GM12864 (cell line): ENCODE data around the gene CDH4.

Source experiments
- DNase-seq: peaks from one replicate; pipeline ENCODE4 v3.0.0-alpha.2; 2011; ENCODE audit warnings: low read depth
- H3K4me3 ChIP-seq: 2 replicates; pipeline ENCODE4 v1.5.1; 2011; ENCODE audit warnings: mild to moderate bottlenecking, low read depth, low read length, control low read depth
- TF ChIP-seq, protein P1 (sequence below): IDR thresholded peaks from 2 replicates; pipeline ENCODE4 v1.5.1; 2011; ENCODE audit warnings: low read depth, mild to moderate bottlenecking, moderate library complexity, low read length, control low read depth, inconsistent platforms; ENCODE audit errors: missing control alignments

Gene CDH4

GRCh38 chr20:61322151-61322865 is 70.2 kb downstream of the CDH4 start:
- TF ChIP-seq, protein P1, sequence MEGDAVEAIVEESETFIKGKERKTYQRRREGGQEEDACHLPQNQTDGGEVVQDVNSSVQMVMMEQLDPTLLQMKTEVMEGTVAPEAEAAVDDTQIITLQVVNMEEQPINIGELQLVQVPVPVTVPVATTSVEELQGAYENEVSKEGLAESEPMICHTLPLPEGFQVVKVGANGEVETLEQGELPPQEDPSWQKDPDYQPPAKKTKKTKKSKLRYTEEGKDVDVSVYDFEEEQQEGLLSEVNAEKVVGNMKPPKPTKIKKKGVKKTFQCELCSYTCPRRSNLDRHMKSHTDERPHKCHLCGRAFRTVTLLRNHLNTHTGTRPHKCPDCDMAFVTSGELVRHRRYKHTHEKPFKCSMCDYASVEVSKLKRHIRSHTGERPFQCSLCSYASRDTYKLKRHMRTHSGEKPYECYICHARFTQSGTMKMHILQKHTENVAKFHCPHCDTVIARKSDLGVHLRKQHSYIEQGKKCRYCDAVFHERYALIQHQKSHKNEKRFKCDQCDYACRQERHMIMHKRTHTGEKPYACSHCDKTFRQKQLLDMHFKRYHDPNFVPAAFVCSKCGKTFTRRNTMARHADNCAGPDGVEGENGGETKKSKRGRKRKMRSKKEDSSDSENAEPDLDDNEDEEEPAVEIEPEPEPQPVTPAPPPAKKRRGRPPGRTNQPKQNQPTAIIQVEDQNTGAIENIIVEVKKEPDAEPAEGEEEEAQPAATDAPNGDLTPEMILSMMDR, result no peak
- no peak overlapping the region for H3K4me3 ChIP-seq
- DNase-seq, result no peak

GRCh38 chr20:61324906-61325305 is 72.8 kb downstream of the CDH4 start:
- no peak for DNase-seq
- no peak overlapping the region for H3K4me3 ChIP-seq
- TF ChIP-seq, protein P1, result no peak

DNA sequence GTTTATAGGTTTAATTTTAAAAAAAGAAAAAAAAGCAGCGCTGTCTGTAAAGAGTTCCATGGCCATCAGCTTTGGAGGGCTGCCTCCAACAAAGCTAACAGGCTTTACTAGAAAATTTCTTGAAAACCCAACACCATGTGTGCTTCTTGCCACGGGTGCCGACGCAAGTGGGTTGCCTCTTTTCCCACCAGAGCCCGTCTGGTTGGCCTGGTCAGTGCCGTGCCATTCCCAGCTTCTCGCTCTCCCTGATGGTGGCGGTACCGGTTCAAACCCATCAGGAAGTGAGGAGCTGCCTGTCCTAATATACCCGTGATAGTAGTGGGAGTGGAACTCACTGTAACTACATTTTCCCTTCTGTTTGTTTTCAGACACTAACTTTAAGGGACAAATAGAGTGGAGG is 73.7 kb downstream of the CDH4 start:
- TF ChIP-seq, protein P1, result no peak
- H3K4me3 ChIP-seq, result no peak overlapping the region
- no peak for DNase-seq

DNA sequence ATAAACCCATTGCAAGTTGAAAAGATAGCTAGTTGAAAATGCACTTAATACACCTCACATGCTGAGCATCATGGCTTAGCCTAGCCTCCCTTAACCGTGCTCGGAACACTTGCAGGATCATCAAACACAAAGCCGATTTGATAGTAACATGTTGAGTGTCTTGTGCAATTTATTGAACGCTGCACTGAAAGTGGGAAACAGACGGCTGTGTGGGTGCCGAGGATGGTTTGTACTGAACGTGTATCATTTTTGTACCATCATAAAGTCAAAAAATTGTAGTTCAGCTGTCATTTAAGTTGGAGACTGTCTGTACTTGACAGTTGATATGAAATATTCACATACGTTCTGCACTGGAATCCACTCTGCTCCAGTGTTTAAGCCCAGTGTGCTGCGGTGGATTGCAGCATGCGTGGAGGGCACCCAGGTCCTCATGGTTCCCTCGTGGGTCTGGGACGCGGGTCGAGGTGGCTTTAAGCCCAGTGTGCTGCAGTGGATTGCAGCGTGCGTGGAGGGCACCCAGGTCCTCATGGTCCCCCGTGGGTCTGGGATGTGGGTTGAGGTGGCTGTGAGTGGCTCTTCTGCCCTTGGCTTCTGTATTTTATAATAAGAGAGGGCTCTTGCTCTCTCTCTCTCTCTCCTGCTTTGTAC is 77.0 kb downstream of the CDH4 start:
- no peak for DNase-seq
- TF ChIP-seq, protein P1, result no peak

GRCh38 chr20:61330441-61330840 is 78.4 kb downstream of the CDH4 start:
- no peak overlapping the region for H3K4me3 ChIP-seq
- no peak for DNase-seq
- TF ChIP-seq, protein P1, result no peak

More for the DNA sequence above, 77.0 kb downstream of the CDH4 start:
- H3K4me3 ChIP-seq, result no peak overlapping the region

- TF ChIP-seq, protein P1, result no peak
- DNase-seq, result no peak
- H3K4me3 ChIP-seq, result no peak overlapping the region
Observed at GRCh38 chr20:61331543-61331942, 79.5 kb downstream of the CDH4 start.
